Stomach (tissue), 4 donors: ENCODE data around the gene DRAP1.

ENCODE experiments used
- CTCF ChIP-seq, 7 experiments: fragments of 450-650 bp in 4 of 7; fragments of 200-600 bp in 3 of 7; sonication (generic) in 3 of 7; IDR thresholded peaks; one replicate each; pipeline ENCODE4 v1.5.1; 2016 to 2019; ENCODE audit warnings: antibody characterized with exemption in 7 of 7, control low read depth in 2 of 7, mild to moderate bottlenecking in 1 of 7
- EP300 ChIP-seq: sonication (generic); formaldehyde crosslinking; IDR thresholded peaks from one replicate; pipeline ENCODE4 v1.6.1; 2017; ENCODE audit warnings: antibody characterized with exemption
- POLR2A ChIP-seq, 4 donors: fragments of 450-650 bp; IDR thresholded peaks; one replicate each; pipeline ENCODE4 v1.6.1; 2016; ENCODE audit warnings: antibody characterized with exemption in 4 of 4, control low read depth in 2 of 4, mild to moderate bottlenecking in 1 of 4, moderate library complexity in 1 of 4
- POLR2AphosphoS5 ChIP-seq, 3 donors: sonication (generic); formaldehyde crosslinking; IDR thresholded peaks; one replicate each; pipeline ENCODE4 v1.6.1; 2016; ENCODE audit warnings: antibody characterized with exemption in 3 of 3

GRCh38 chr11:65897020-65897471 is 22.2 kb upstream of the DRAP1 start:
- TF ChIP-seq POLR2AphosphoS5 (IDR thresholded peaks at IDR 0.05) = no peak
- no peak for TF ChIP-seq CTCF (IDR thresholded peaks at IDR 0.05)
- no peak for TF ChIP-seq POLR2A (IDR thresholded peaks at IDR 0.05)
- no peak for TF ChIP-seq EP300
